ENCODE results near the gene HINT2.
A peak's percentile ranks its signal among the peaks of the same experiment; 100 is the strongest.

HINT2 gene
- total RNA-seq, result 0 to 1.5 (median 0.38) reads per million in 17 experiments

- peak; percentile 97 to 99 (median 98) for DNase-seq
Measured at GRCh38 chr9:35814841-35815543, at the start of gene HINT2. Gene HINT2, minus strand, starts transcription at chr9:35815042. Its CDS starts 63 bp downstream, at chr9:35814979.

- DNase-seq, result peak in 1 of 4 experiments; percentile 1
Measured at GRCh38 chr9:35863583-35863982, 48.7 kb upstream of the HINT2 start.

- DNase-seq, result no peak
Measured at GRCh38 chr9:35862328-35862727, 47.5 kb upstream of the HINT2 start.

- no peak for DNase-seq
Measured at GRCh38 chr9:35861161-35861897, 46.5 kb upstream of the HINT2 start.

- DNase-seq, result peak in 1 of 4 experiments; percentile 2
Measured at GRCh38 chr9:35859990-35860339, 45.1 kb upstream of the HINT2 start.

- DNase-seq, result peak in 2 of 4 experiments; percentile 15 to 16
Measured at GRCh38 chr9:35859310-35859989, 44.6 kb upstream of the HINT2 start.

- peak in 1 of 4 experiments; percentile 1 for DNase-seq
Measured at GRCh38 chr9:35858458-35858857, 43.6 kb upstream of the HINT2 start.

GRCh38 chr9:35856882-35857281, 42.0 kb upstream of the HINT2 start:
- DNase-seq, result peak in 1 of 4 experiments; percentile 1

GRCh38 chr9:35856206-35856605, 41.4 kb upstream of the HINT2 start:
- no peak for DNase-seq

- DNase-seq, result no peak
Measured at GRCh38 chr9:35854091-35854762, 39.4 kb upstream of the HINT2 start.

- no peak for DNase-seq
Measured at GRCh38 chr9:35852876-35853865, 38.3 kb upstream of the HINT2 start.

GRCh38 chr9:35852267-35852815, 37.5 kb upstream of the HINT2 start:
- DNase-seq, result no peak

GRCh38 chr9:35847792-35848572, 33.1 kb upstream of the HINT2 start:
- DNase-seq, result no peak

- peak in 2 of 4 experiments; percentile 31 to 35 for DNase-seq
Measured at GRCh38 chr9:35845824-35846771, 31.3 kb upstream of the HINT2 start.

- DNase-seq, result peak; percentile 82 to 98 (median 94)
Measured at GRCh38 chr9:35844628-35845270, 29.9 kb upstream of the HINT2 start.

- peak in 3 of 4 experiments; percentile 42 to 56 (median 51) for DNase-seq
Measured at GRCh38 chr9:35842795-35843194, 28.0 kb upstream of the HINT2 start.

- no peak for DNase-seq
Measured at GRCh38 chr9:35842020-35842745, 27.3 kb upstream of the HINT2 start.

GRCh38 chr9:35841645-35841900, 26.7 kb upstream of the HINT2 start:
- DNase-seq, result no peak

All from suppressor macrophage (primary cell).